HepG2 (cell line): ENCODE data around the gene SH2D7. TPM values are rescaled to one million over a fixed set of nuclear protein-coding genes. Genes with fewer than 3 reads are reported as not detected.

ENCODE experiments used
- DBP ChIP-seq: sonication (generic); formaldehyde crosslinking; IDR thresholded peaks from 2 replicates; pipeline ENCODE4 v1.4.0; 2020; ENCODE audit warnings: missing genetic modification reagents; ENCODE audit errors: not compliant biosample characterization
- FIP1L1 ChIP-seq: fragments of 200-400 bp; formaldehyde crosslinking; IDR thresholded peaks from 2 replicates; pipeline ENCODE4 v1.6.1; 2018; ENCODE audit warnings: low read depth, mild to moderate bottlenecking, low read length, moderate library complexity, borderline replicate concordance; ENCODE audit not compliant: insufficient read depth
- HNRNPL ChIP-seq: fragments of 200-400 bp; formaldehyde crosslinking; IDR thresholded peaks from 2 replicates; pipeline ENCODE4 v1.6.1; 2017; ENCODE audit warnings: mild to moderate bottlenecking, low read depth, low read length
- ZHX2 ChIP-seq, 2 experiments: sonication (generic) in 1 of 2; formaldehyde crosslinking in 1 of 2; IDR thresholded peaks; 2 replicates each; pipeline versions ENCODE4 v1.6.1 to v1.9.0; 2014 to 2022; ENCODE audit warnings: antibody characterized with exemption in 1 of 2, borderline replicate concordance in 1 of 2, inconsistent platforms in 1 of 2, low read depth in 1 of 2, missing genetic modification reagents in 1 of 2
- ZNF333 ChIP-seq: sonication (generic); formaldehyde crosslinking; IDR thresholded peaks from 2 replicates; pipeline ENCODE4 v1.4.0; 2020; ENCODE audit warnings: mild to moderate bottlenecking, missing genetic modification reagents, borderline replicate concordance
- ZNF367 ChIP-seq: sonication (generic); formaldehyde crosslinking; IDR thresholded peaks from 2 replicates; pipeline ENCODE4 v1.4.0; 2020; ENCODE audit warnings: missing genetic modification reagents, borderline replicate concordance
- ZNF512B ChIP-seq: sonication (generic); formaldehyde crosslinking; IDR thresholded peaks from 2 replicates; pipeline ENCODE4 v1.5.1; 2020; ENCODE audit warnings: missing genetic modification reagents, mild to moderate bottlenecking, borderline replicate concordance
- ZNF766 ChIP-seq: sonication (generic); formaldehyde crosslinking; IDR thresholded peaks from 2 replicates; pipeline ENCODE4 v1.5.0; 2020; ENCODE audit warnings: missing genetic modification reagents, borderline replicate concordance
- ZNF878 ChIP-seq: sonication (generic); formaldehyde crosslinking; IDR thresholded peaks from 2 replicates; pipeline ENCODE4 v1.8.1; 2023; ENCODE audit warnings: mild to moderate bottlenecking, missing genetic modification reagents, moderate library complexity
- polyA plus RNA-seq, 8 experiments: library from polyadenylated mRNA; depleted of rRNA in 3 of 8; stranded (reverse) in 7 of 8; unstranded in 1 of 8; fragments of >200 nt; fragmentation: Illumina TruSeq in 4 of 8; extraction: Trizol in 4 of 8; gene quantifications; 2 replicates each; pipeline versions ENCODE4 v1.2.1 to v1.2.3, GENCODE V29; 2011 to 2016; ENCODE audit warnings: low read depth in 4 of 8, missing spikeins in 1 of 8, mixed read lengths in 1 of 8; ENCODE audit not compliant: insufficient read depth in 1 of 8
- total RNA-seq, 5 experiments: library from RNA; depleted of rRNA; stranded (reverse); fragments of >200 nt; fragmentation: Illumina TruSeq; extraction: Trizol; gene quantifications; 2 replicates each; pipeline ENCODE4 v1.2.3, GENCODE V29; 2016; ENCODE audit warnings: low read depth in 1 of 5

Gene SH2D7
- total and polyA plus RNA-seq, 2 of the 13 experiments (the other 11 are each of a cell fraction or from before 2014, with no cell fraction given), result not detected

- TF ChIP-seq ZHX2 (IDR thresholded peaks at IDR 0.05; ENCODE audit: low read depth), result no peak
- no peak for TF ChIP-seq ZHX2 (CRISPR knock-in tag; IDR thresholded peaks at IDR 0.05; ENCODE audit: borderline replicate concordance)
- TF ChIP-seq ZNF766 (CRISPR knock-in tag), result no peak
- no peak for TF ChIP-seq ZNF367
- no peak for TF ChIP-seq ZNF878 (CRISPR knock-in tag)
- no peak for TF ChIP-seq ZNF512B (CRISPR knock-in tag)
- 0 out of 2 replicates have a peak, but pooled peaks have one; percentile 23 for TF ChIP-seq HNRNPL
- no peak for TF ChIP-seq DBP (CRISPR knock-in tag)
- no peak for TF ChIP-seq ZNF333 (CRISPR knock-in tag)
- TF ChIP-seq FIP1L1, result no peak
Observed at GRCh38 chr15:78108300-78109084, 16.1 kb downstream of the SH2D7 start (continued).
